A673 (cell line): ENCODE results near the gene WNT4.

Experiments
- EZH2 ChIP-seq: fragments of 200-600 bp; sonication (generic); IDR thresholded peaks from 2 replicates; pipeline ENCODE4 v1.6.1; 2017; ENCODE audit warnings: borderline replicate concordance, low read depth, mild to moderate bottlenecking, mixed read lengths, antibody characterized with exemption, low read length; ENCODE audit not compliant: poor library complexity, severe bottlenecking
- TF ChIP-seq, protein P1 (sequence below): fragments of 300-800, 200-600 bp; sonication (generic); conservative IDR thresholded peaks from 2 replicates; pipeline ENCODE4 v1.5.1; 2017; ENCODE audit warnings: low read depth, mild to moderate bottlenecking, antibody characterized with exemption, low read length, moderate library complexity, mixed read lengths

DNA sequence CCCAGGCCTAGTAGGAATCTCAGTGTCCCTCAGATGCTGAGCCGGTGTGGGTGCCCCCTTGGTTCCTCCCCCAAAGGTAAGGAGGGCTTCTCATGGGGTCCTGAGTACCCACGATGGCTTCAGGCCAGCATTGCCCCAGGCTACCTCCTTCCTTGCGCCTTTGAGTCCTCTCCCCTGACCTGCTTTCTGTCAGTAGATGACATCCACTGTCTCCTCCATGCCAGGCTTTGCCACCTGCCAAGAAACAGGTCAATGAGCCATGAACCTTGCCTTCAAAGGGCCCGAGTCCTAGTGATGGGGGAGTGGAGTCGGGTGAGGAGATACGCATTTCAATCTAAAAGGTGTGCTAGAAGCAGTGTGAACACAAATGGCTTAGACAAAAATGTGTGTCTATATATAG lies 15.6 kb downstream of the WNT4 start:
- TF ChIP-seq, protein P1, sequence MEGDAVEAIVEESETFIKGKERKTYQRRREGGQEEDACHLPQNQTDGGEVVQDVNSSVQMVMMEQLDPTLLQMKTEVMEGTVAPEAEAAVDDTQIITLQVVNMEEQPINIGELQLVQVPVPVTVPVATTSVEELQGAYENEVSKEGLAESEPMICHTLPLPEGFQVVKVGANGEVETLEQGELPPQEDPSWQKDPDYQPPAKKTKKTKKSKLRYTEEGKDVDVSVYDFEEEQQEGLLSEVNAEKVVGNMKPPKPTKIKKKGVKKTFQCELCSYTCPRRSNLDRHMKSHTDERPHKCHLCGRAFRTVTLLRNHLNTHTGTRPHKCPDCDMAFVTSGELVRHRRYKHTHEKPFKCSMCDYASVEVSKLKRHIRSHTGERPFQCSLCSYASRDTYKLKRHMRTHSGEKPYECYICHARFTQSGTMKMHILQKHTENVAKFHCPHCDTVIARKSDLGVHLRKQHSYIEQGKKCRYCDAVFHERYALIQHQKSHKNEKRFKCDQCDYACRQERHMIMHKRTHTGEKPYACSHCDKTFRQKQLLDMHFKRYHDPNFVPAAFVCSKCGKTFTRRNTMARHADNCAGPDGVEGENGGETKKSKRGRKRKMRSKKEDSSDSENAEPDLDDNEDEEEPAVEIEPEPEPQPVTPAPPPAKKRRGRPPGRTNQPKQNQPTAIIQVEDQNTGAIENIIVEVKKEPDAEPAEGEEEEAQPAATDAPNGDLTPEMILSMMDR: no peak
- no peak for TF ChIP-seq EZH2
